ENCODE data around the gene COX8A.

- TF ChIP-seq CTCF (IDR thresholded peaks at IDR 0.05): no peak
- TF ChIP-seq POLR2A (IDR thresholded peaks at IDR 0.05): no peak
- TF ChIP-seq POLR2AphosphoS5 (IDR thresholded peaks at IDR 0.05): no peak
- TF ChIP-seq EP300 (IDR thresholded peaks at IDR 0.05): no peak
These were observed 34.7 kb downstream of the COX8A start for GRCh38 chr11:64008914-64009633.

Measured in gastroesophageal sphincter (tissue), 3 donors.